HUDEP-2 (cell line): ENCODE measurements around the gene PRLHR.

Experiments used
- DNase-seq, 76 experiments: peaks; one replicate each; lab custom pipeline; 2025; ENCODE audit not compliant: unreplicated experiment in 76 of 76; lab: John Stamatoyannopoulos, UW

PRLHR gene

GRCh38 chr10:118565301-118566075, 30.0 kb downstream of the PRLHR start:
- no peak for DNase-seq

- no peak for DNase-seq
Observed at GRCh38 chr10:118564652-118565051, 30.8 kb downstream of the PRLHR start.

GRCh38 chr10:118564114-118564513, 31.3 kb downstream of the PRLHR start:
- no peak for DNase-seq

- no peak for DNase-seq
Observed at GRCh38 chr10:118563373-118563890, 32.0 kb downstream of the PRLHR start.

- no peak for DNase-seq
Observed at GRCh38 chr10:118562851-118563250, 32.6 kb downstream of the PRLHR start.

GRCh38 chr10:118557946-118558345, 37.5 kb downstream of the PRLHR start:
- DNase-seq, result no peak

- no peak for DNase-seq
Observed at GRCh38 chr10:118551535-118552100, 43.8 kb downstream of the PRLHR start.

- no peak for DNase-seq
Observed at GRCh38 chr10:118547282-118547681, 48.2 kb downstream of the PRLHR start.

- no peak for DNase-seq
Observed at GRCh38 chr10:118546479-118546878, 49.0 kb downstream of the PRLHR start.

- no peak for DNase-seq
Observed at GRCh38 chr10:118545381-118545780, 50.1 kb downstream of the PRLHR start.

GRCh38 chr10:118544401-118544948, 51.0 kb downstream of the PRLHR start:
- no peak for DNase-seq

- peak in 34 of 76 experiments; percentile 1 to 51 (median 14) for DNase-seq
Observed at GRCh38 chr10:118543714-118544400, 51.6 kb downstream of the PRLHR start.

GRCh38 chr10:118542745-118543144, 52.7 kb downstream of the PRLHR start:
- no peak for DNase-seq

- DNase-seq, result no peak
Observed at GRCh38 chr10:118542205-118542604, 53.2 kb downstream of the PRLHR start.

GRCh38 chr10:118541718-118542117, 53.7 kb downstream of the PRLHR start:
- no peak for DNase-seq
